Peyer's patch (tissue), 4 donors: ENCODE measurements around the gene ATP6V1G3. TPM values are rescaled to one million over a fixed set of nuclear protein-coding genes. Genes with fewer than 3 reads are reported as not detected.
A peak's percentile ranks its signal among the peaks of the same experiment; 100 is the strongest.

Experiments used
- DNase-seq, 3 donors: peaks; one replicate each; pipeline ENCODE4 v3.0.0-alpha.2; 2017 to 2019
- H3K27ac ChIP-seq, 4 donors: fragments of 200-600 bp; sonication (generic); one replicate each; pipeline ENCODE4 v1.5.1; 2016 to 2019
- H3K27me3 ChIP-seq, 2 donors: fragments of 200-600 bp; sonication (generic); one replicate each; pipeline ENCODE4 v1.5.1; 2019
- H3K36me3 ChIP-seq, 3 donors: fragments of 200-600 bp; sonication (generic); one replicate each; pipeline ENCODE4 v1.5.1; 2016 to 2019
- H3K4me1 ChIP-seq, 4 donors: fragments of 200-600 bp; sonication (generic); one replicate each; pipeline ENCODE4 v1.5.1; 2016 to 2019
- H3K4me3 ChIP-seq, 4 donors: fragments of 200-600 bp; sonication (generic); 1 replicate in 3 of 4; 2 replicates in 1 of 4; pipeline ENCODE4 v1.5.1; 2016 to 2019; ENCODE audit warnings: mild to moderate bottlenecking in 1 of 4
- H3K9me3 ChIP-seq, 4 donors: fragments of 200-600 bp; sonication (generic); one replicate each; pipeline ENCODE4 v1.5.1; 2016 to 2019; ENCODE audit warnings: mild to moderate bottlenecking in 1 of 4
- POLR2A ChIP-seq, 2 donors: fragments of 450-650 bp; IDR thresholded peaks; one replicate each; pipeline ENCODE4 v1.5.1; 2017; ENCODE audit warnings: antibody characterized with exemption in 2 of 2, mild to moderate bottlenecking in 2 of 2, moderate library complexity in 2 of 2
- total RNA-seq, 4 donors: library from RNA; depleted of rRNA; stranded (reverse); fragments of >200 nt; gene quantifications; one replicate each; pipeline ENCODE4 v1.1.0, GENCODE V29; 2016
- TF ChIP-seq, protein P1 (sequence below), 6 experiments: fragments of 450-650 bp in 4 of 6; fragments of 200-600 bp in 2 of 6; sonication (generic) in 1 of 6; IDR thresholded peaks; one replicate each; pipeline ENCODE4 v1.5.1; 2017 to 2019; ENCODE audit warnings: antibody characterized with exemption in 6 of 6, mild to moderate bottlenecking in 3 of 6, moderate library complexity in 1 of 6

Gene ATP6V1G3
- total RNA-seq, 4 donors from 2014 or later: not detected

DNA sequence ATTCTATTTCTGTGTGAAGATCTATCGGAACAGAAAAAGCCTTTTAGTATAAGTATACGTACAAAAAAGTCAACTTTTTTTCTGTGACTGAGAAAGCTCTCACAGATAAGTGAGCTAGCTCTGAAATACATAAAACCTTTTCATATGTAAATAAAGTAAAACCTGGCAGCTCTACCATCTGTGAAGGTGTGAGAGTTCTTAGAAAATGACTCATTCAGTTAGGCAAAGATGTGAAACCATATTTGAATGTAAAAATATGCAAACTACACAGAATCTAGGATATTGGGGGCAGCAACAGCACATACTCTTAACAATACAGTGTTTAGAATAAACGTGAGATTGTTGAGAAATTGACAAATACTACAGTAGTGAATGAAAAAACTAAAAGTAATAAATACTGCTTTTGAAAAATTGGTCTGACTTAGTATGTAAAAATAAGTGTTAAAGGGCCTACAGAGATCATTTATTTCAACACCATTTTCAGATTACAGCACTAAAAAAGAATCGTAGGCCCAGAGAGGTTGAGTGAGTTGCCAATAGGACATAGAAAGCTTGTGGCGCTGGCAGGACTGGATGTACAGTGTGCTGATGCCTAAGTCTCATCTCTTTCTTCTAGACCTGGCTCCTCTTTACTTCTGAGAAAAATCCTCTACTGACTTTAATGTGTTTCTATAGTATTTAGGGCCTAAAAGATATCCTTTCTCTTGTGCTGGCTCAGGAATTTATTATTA lies 19.8 kb downstream of the ATP6V1G3 start:
- no peaks in the 10 kb centered on the region for H3K9me3 ChIP-seq
- no peak overlapping the region for H3K4me3 ChIP-seq
- no peak for TF ChIP-seq POLR2A (IDR thresholded peaks at IDR 0.05)
- TF ChIP-seq, protein P1, sequence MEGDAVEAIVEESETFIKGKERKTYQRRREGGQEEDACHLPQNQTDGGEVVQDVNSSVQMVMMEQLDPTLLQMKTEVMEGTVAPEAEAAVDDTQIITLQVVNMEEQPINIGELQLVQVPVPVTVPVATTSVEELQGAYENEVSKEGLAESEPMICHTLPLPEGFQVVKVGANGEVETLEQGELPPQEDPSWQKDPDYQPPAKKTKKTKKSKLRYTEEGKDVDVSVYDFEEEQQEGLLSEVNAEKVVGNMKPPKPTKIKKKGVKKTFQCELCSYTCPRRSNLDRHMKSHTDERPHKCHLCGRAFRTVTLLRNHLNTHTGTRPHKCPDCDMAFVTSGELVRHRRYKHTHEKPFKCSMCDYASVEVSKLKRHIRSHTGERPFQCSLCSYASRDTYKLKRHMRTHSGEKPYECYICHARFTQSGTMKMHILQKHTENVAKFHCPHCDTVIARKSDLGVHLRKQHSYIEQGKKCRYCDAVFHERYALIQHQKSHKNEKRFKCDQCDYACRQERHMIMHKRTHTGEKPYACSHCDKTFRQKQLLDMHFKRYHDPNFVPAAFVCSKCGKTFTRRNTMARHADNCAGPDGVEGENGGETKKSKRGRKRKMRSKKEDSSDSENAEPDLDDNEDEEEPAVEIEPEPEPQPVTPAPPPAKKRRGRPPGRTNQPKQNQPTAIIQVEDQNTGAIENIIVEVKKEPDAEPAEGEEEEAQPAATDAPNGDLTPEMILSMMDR (IDR thresholded peaks at IDR 0.05): no peak
- no peaks in the 10 kb centered on the region for H3K27me3 ChIP-seq
- no peaks in the 10 kb centered on the region for H3K36me3 ChIP-seq
- H3K4me1 ChIP-seq: peaks cover 0 to 3% (median 0%) of the 10 kb centered on the region in 4 donors
- no peak for DNase-seq
- H3K27ac ChIP-seq: peak overlapping the region in 2 of 4 donors; percentile 25 to 68

DNA sequence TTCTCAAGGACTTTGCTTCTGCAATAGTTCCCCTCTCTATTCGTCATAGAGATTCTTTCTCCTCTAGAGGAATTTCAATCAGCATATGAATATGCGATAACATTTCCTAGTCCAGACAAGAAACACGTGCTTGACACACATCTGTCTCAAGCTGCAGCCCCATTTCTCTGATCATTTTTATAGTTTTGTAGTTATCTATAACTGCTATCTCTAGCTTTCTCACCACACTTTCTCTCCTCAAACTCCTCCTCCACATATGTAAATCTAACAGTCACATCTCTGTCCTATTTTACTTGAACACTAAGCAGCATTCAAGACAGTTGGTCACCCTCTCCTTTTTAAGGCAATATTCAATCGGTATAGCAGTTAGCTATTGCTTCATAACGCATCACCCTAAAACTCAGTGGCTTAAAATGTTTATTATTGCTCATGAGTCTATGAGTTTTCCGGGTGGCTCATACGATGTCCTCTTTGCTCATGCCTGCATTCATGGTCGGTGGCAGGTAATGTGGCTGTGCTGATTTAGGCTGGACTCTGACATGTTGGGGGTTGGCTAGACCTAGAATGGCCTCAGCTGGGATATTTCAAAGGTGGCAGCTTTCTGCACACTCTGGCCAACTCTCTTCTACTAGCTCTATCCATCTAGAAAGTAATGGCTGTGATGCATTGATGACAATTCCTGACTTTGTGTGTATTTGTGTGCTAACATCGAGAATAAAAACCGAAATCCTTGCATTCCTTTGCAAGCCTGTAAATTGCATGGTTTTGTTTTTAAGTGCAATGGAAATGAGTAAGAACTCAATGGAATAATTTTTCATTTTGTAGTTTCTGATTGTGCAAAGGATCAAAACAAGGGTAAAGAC lies 20.6 kb downstream of the ATP6V1G3 start:
- H3K9me3 ChIP-seq: no peaks in the 10 kb centered on the region
- DNase-seq: no peak
- peaks cover 0 to 3% (median 0%) of the 10 kb centered on the region in 4 donors for H3K4me1 ChIP-seq
- H3K27ac ChIP-seq: peak overlapping the region; percentile 14 to 68 (median 28)
- H3K27me3 ChIP-seq: no peaks in the 10 kb centered on the region
- no peak for TF ChIP-seq POLR2A (IDR thresholded peaks at IDR 0.05)
- TF ChIP-seq, protein P1 (IDR thresholded peaks at IDR 0.05): no peak
- H3K4me3 ChIP-seq: peak overlapping the region in 2 of 4 donors; percentile 1 to 7
- no peaks in the 10 kb centered on the region for H3K36me3 ChIP-seq

DNA sequence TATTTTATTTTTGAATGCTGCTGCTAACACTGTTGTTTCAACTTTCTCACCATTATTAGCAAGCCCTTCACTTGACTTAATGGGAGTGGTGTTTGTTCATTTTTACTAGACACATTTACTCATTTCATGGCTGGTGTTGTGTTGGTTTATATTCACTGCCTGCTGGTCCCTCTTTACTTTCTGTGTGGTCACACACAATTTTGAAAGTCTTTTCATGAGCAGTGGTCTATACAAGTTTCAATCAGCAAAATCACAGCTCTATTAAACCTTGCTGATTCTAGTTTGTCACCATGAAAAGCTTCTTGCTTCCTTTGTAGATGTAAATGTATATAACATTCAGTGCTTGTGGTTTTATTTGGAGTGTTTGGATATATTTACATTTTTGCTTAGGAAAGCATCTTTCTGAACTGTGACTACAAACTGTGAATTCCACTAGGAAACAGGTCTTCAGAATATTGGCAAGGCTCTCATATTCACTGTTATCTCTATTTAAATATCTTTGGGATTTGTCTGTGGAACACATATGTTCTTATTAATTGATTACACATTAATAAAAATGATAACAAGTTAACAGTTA lies 22.8 kb downstream of the ATP6V1G3 start:
- TF ChIP-seq, protein P1 (IDR thresholded peaks at IDR 0.05): no peak
- TF ChIP-seq POLR2A (IDR thresholded peaks at IDR 0.05): no peak

DNA sequence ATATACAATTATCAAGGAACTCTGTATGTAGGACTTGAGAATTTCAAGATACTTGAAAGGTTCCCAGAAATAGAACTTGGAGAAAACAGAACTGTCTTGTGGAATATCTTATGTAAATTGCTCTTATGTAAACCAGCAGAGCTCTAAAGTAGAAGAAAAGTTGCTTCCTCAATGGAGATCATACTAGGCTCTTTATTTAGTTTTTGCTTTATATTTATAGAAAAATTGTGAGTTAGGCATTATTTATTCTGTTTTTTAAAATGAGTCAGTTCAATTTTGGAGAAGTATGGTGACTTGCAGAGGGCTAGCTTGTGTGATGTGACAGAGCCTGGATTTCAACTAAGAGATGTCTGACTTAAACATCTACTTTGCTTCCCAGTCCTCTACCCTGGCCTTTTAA lies 40.4 kb downstream of the ATP6V1G3 start:
- Histone ChIP-seq H3K36me3 (no peaks in the 10 kb centered on the region), H3K27ac (no peak overlapping the region), H3K4me1 (no peaks in the 10 kb centered on the region), H3K4me3 (no peak overlapping the region), H3K9me3 (no peaks in the 10 kb centered on the region), H3K27me3 (no peaks in the 10 kb centered on the region)
- DNase-seq: no peak
- TF ChIP-seq, protein P1 (IDR thresholded peaks at IDR 0.05): no peak
- TF ChIP-seq POLR2A (IDR thresholded peaks at IDR 0.05): no peak

More for the DNA sequence above, 22.8 kb downstream of the ATP6V1G3 start:
- Histone ChIP-seq H3K27ac (no peak overlapping the region), H3K9me3 (no peaks in the 10 kb centered on the region), H3K36me3 (no peaks in the 10 kb centered on the region), H3K27me3 (no peaks in the 10 kb centered on the region), H3K4me1 (peaks cover 0 to 3% (median 0%) of the 10 kb centered on the region in 4 donors), H3K4me3 (no peak overlapping the region)
- no peak for DNase-seq

DNA sequence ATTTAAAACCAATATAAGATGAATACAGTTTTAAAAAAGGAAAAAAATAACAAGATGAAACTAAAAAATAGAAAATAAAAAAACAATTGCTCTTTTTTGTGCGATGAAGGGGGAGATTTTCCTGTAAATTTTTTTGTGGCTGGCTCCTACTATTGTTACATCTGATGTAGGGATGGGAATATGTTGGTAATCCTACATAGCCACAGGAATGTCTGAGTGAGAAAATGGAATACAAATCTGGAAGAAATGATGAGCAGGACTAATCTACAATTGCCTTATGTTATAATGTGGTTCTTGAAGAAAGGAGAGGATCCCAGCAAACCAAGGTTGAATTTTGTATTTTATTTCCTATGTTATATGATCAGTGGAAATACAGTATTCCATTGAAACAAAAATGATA lies 40.9 kb downstream of the ATP6V1G3 start:
- TF ChIP-seq POLR2A (IDR thresholded peaks at IDR 0.05): no peak
- TF ChIP-seq, protein P1 (IDR thresholded peaks at IDR 0.05): no peak
- no peak overlapping the region for H3K27ac ChIP-seq
- H3K9me3 ChIP-seq: no peaks in the 10 kb centered on the region
- H3K4me3 ChIP-seq: no peak overlapping the region
- no peaks in the 10 kb centered on the region for H3K36me3 ChIP-seq
- no peaks in the 10 kb centered on the region for H3K27me3 ChIP-seq
- DNase-seq: no peak
- H3K4me1 ChIP-seq: no peaks in the 10 kb centered on the region
